B cell (primary cell): ENCODE results near the gene INSIG1.

Experiments
- CTCF ChIP-seq: fragments of 200-600 bp; IDR thresholded peaks from one replicate; pipeline ENCODE4 v1.8.0; 2022; ENCODE audit warnings: antibody characterized with exemption, mild to moderate bottlenecking
- EZH2 ChIP-seq: IDR thresholded peaks from 2 replicates; pipeline ENCODE4 v1.6.1; 2012; ENCODE audit warnings: borderline replicate concordance, low read depth, mild to moderate bottlenecking, moderate library complexity, low read length; ENCODE audit not compliant: insufficient read depth, poor library complexity, severe bottlenecking

- no peak for TF ChIP-seq CTCF
- TF ChIP-seq EZH2, result no peak
Observed at GRCh38 chr7:155355176-155355575, 57.5 kb downstream of the INSIG1 start.
